HG03575 (cell line): ENCODE data around the gene ARRB1.

Experiments used
- ATAC-seq: cut with Tn5 transposase; IDR thresholded peaks from one replicate; pipeline ENCODE4 v1.9.1; 2021; ENCODE audit not compliant: unreplicated experiment, insufficient number of reproducible peaks, low FRiP score; ENCODE audit errors: extremely low read depth

The ARRB1 gene

DNA sequence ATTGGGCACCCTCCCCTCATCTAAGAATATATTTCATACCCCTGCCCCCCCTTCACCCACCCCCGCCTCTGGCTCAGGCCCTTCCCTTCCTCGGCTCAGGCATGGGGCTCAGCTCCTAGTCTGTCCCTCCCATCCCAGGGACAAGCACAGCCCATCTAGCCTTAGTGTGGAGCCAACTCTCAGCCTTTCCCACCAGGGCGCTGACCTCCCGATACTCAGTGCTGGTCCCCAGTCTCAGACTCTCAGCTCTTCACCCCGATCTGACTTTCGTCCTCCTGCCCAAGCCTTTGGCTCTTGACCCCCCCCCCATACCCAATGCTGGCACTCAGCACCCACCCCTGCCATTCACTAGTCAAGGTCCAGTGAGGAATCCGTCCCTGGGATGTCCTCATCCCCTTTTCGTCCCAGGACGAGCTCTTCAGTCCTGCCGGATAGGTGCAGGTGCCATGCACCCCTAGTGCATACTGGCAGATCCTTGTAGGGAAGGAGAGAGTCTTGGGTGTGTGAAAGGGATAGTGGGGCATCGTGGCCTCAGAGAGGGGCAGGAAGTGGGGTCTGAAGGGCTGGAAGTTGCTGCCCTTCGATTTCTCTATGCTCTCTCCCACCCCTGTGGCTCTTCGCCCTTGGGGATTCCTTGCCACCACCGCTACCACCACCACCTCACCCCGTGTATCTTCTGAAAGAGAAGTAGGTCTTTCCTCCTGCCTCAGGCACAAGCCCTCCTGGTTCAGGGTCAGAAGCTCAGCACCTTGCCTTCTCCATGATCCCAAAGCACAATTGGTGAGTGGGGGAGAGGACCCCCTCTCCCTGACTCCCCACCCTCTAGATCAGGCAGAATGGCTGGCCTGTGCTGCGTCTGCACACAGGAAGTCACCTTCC, 108.5 kb downstream of the ARRB1 start:
- no peak for ATAC-seq

DNA sequence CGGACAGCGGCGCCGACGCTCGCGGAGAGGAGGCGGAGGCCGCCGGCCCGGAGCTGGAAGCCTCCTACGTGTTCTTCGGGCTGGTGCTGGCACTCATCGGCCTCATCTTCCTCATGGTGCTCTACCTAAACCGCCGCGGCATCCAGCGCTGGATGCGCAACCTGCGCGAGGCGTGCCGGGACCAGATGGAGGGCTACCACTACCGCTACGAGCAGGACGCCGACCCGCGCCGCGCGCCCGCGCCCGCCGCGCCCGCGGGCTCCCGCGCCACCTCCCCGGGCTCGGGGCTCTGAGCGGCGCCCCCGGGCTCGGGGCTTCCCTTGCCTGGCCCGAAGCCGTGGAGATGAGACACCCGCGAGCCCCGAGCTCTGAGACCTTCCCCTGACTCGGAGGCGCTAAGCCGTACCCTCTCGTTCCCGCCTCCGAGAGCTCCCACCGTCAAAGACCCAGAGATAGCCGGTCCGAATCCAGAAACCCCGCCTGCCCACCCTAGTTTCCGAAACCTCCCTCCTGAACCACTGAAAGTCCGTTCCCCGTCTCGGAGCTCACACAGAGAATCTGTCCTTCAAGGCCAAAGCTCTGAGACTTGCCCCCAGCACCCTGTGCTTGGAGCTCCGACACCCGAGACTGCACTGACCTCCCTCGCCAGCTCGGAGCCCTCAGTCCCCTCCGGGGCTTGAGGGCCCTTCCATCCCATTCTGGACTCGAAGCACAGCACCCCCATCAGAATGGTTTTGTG, 109.4 kb downstream of the ARRB1 start:
- ATAC-seq: no peak

DNA sequence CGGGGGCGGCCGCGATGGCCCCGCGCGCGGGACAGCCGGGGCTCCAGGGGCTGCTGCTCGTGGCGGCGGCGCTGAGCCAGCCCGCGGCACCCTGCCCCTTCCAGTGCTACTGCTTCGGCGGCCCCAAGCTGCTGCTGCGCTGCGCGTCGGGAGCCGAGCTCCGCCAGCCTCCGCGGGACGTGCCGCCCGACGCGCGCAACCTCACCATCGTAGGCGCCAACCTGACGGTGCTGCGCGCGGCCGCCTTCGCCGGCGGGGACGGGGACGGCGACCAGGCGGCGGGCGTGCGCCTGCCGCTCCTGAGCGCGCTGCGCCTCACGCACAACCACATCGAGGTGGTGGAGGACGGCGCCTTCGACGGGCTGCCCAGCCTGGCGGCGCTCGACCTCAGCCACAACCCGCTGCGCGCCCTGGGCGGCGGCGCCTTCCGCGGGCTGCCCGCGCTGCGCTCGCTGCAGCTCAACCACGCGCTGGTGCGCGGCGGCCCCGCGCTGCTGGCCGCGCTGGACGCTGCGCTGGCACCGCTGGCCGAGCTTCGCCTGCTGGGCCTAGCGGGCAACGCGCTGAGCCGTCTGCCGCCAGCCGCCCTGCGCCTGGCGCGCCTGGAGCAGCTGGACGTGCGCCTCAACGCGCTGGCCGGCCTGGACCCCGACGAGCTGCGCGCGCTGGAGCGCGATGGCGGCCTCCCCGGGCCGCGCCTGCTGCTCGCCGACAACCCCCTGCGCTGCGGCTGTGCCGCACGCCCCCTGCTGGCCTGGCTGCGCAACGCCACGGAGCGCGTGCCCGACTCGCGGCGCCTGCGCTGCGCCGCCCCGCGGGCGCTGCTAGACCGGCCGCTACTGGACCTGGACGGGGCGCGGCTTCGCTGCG, 110.2 kb downstream of the ARRB1 start:
- no peak for ATAC-seq

DNA sequence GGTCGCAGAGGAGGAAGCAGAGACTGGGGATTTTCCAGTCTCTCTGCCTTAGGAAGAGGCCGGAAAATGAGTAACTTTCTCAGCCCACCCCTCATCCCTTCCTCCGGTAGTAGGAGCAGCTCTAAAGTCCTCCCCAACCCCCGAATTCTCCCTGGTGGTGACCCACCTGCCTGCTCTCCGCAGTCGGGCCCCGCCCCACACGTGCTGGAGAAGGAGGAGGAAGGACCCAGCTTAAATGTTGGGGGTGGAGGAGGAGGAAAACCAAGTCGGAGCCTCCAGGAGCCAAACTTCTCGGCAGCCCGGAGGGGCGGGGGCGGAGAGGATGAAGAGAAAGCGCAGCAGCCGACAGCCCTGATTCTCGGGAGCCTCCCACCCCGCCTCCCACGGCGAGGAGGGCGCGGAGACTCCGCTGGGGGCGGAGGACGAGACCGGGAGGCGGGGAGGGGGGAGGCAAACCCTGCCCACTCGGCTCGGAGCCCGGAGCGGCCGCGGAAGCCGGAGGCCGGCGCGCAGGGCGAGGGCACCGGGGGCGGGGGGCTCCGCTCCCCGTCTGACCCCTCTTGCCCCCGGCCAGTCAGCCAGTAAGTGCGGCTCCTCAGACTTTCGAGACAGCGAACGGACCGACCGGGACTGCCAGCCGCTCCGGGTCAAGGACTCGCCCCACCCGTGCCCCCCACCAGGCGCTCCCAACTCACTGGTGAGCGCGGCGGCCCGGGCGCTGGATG, 111.0 kb downstream of the ARRB1 start, which contains the start of gene TPBGL:
TPBGL (plus strand) TSS at position 464 of the 725 bp plus-strand sequence. CDS start 276 bp downstream, outside the sequence.
- ATAC-seq: no peak

DNA sequence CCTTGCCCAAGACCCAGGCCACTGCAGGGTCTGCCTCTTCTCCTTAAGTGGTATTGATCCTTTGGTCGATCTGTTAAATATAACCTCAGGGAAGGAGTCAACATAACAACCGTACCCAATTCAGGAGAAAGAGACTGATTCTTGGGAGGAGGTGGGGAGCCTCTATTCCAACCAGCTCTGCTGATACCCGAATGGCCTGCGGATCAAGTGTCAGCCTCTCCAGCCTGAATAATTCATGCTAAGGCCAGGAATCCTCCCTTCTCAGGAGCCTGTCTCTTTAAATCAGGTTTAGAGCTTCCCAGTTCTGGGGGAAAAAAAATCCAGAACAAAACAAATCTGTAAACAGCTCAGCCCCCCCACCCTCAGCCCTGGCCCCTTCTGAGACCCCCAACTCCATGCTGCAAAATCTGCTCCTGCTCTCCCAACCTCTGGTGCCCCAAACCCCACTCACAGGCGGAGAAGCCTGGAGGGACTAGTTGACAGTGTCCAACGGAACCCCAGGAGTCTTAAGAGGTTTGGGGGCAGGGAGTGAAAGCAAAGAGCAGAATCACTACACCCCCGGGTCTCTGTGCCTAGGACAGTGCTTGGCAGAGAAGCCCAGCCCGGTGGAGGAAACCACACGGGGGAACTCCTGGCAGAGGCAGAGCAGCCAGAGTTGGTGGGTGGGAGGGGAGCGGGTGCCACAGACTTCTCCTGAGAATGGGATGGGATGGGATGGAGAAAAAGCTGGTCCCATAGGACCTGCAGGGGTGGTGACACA, 111.8 kb downstream of the ARRB1 start:
- ATAC-seq: no peak

DNA sequence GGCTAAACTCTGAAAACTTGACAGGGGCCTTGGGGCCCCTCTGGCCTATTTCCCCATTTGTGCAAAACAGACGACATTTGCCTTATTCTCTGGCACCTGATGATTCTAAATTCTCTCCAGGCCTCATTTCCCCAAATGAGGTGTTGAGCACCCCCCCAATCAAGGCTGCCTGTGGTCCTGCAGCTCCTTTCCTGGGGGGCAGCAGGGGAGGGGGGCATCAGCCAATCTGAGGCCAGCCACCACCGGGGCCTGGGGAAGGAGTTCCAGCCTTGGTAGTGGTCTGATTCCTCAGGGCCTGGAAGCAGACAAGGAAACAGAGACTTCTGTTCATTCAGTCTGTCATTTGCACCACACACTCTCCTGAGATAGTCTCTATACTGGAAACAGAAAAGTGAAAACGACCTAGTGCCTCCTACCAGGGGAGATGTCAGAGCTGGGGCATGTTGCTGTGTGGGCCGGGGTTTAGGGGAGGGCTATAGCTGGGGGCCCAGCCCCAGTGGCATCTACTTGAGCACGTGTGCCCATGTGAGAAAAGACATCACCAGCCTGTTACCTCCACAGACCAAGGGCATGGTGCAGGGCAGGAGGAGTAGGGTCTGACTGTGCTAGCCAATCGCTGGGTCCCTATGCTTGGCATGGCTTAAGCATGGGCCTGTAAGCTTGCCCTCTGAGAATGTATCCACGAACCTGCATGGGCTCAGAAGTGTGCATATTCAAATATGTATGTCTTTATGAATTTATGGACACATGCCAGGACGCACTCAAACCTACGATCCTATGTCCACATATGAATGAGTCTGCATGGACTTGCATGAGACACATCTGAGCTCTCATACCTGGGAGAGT, 112.6 kb downstream of the ARRB1 start:
- no peak for ATAC-seq

DNA sequence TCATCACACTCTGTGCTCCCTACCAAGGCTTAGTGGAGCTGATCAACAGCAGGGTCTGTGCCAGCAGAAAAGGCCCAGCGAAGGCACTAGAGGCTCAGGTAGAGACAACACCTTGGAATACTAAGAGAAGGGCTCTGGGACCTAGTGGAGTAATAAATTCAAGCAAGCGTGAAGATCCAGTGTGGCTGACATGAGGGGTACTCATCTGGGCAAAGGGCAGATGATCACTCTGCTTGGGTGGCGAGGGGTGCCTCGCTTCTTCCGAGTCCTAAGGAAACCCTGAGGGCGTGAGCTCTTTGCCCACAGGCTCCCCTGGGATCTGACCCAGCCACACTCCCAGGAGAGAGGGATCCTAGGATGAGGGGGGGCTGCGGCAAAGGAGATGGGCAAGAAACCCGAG, 114.4 kb downstream of the ARRB1 start:
- ATAC-seq: no peak

DNA sequence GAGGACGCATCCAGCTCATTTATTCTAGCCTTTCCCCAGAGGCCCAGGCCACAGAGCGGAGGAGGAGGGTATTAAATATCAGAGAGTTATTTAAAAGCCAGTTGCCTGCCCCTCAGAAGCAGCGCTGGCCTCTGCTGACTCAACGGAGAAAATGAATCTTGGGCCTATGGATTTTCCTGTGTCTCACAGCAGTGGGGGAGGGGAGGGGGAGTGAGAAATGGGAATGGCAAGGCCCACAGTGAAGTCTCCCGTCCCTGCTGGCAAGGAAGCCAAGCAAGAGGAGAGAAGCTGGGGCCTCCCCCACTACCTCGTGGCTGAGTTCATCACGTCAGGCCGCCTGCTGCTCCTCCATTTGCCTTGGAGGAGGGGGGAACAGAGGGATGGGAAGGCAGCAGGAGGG, 115.4 kb downstream of the ARRB1 start:
- no peak for ATAC-seq

DNA sequence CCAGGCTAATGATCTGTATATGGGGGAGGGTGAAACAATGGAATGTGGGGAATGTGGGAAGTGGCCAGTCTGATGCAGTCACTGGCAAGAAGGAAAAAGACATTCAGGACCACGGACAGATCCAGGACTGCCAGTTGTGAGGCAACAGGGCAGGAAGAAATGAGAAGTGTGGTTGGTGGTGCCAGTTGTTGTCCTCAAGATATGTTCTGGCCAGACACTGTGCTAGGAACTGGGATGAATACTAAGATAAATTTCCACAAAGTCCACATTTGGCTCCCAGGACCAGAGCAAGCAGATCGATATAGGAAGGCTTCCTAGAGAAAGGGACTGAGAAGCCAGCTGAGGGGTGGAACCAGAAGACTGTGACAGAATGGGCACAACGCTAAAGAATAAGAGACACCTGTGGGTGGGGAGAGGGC, 117.7 kb downstream of the ARRB1 start:
- ATAC-seq: no peak

DNA sequence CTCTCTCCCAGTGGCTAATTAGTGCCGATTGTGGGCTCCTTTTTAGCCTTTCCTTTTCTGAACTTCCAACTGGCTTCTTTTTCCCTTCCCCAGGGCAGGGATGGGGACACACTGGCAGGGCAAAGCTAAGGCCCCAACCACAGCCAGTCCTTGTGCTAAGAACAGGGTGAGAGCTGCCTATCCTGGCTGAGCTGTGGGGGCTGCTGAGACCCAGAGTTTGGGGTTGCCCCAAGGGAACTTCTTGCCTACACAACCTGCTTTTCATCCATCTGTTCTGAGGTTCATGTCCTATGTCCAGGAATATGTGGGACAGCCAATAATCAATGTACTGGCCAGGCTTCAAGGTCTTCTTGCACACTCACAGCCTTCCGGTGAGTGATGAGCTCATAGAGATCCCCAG, 120.8 kb downstream of the ARRB1 start:
- ATAC-seq: no peak

DNA sequence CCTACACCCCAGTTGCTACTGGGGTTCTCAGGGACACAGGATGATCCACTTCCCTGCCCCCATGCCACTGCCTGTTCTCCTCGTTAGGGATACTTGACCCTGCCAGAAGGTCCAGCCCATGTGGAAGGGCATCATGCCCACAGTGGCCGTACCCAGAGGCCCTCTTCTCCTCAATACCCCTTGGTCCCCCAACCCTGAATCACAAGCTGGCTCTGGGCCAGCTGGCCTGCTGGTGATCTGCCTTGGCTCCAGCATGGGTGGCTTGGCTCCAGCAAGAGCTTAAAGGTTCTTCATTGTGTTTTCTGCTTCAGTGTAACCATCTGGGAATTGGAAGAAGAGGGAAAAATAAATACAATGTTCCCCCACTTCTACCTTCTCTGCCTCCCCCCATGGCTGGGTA, 122.0 kb downstream of the ARRB1 start:
- no peak for ATAC-seq

DNA sequence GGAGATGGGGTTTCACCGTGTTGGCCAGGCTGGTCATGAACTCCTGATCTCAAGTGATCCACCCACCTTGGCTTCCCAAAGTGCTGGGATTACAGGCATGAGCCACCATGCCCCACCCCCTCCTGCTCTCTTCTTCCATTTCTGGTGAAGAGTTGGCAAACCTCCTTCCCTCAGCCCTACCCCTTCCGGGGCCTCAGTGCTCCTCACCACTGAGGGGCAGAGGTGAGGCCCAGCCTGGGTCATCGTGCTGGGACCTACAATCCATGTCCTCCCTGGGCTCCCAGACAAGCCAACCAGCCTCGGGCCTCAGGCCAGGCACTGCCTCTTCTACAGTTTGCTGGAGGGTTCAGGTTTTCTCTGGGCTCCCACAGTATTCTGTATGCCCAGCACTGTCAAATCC, 125.7 kb downstream of the ARRB1 start:
- ATAC-seq: no peak

DNA sequence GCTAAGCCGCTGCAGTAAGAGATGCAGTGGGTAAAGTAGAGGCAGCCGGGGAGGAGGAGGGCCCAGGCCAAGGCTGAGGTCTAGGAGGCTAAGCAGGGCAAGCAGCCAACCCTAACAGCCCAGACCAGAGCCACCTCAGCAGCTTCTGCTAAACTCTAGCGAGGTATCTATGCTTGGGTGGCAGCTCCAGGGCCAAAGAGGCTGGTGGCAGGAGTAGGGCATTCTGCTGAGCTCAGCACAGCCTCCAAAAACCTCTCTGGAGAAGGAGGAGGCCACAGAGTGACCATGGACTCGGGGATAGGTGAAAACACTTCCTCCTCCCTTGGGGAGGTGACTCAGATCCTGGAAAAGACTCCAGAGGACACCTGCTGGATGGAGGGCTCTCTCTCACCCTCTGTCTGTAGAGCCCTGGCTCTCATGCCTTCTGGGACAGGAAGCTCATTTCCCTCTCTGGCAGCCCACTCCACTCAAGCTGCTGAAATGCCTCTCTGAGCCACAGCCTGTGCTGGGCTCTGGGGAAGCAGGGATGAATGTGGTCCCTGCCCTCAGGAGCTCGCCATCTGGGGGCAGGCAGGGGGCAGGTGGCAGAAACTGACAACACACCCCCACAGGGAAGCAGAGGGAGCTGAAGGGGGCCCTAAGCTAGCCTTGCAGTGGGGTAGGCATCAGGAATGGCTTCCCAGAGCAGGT, 127.4 kb downstream of the ARRB1 start:
- no peak for ATAC-seq

DNA sequence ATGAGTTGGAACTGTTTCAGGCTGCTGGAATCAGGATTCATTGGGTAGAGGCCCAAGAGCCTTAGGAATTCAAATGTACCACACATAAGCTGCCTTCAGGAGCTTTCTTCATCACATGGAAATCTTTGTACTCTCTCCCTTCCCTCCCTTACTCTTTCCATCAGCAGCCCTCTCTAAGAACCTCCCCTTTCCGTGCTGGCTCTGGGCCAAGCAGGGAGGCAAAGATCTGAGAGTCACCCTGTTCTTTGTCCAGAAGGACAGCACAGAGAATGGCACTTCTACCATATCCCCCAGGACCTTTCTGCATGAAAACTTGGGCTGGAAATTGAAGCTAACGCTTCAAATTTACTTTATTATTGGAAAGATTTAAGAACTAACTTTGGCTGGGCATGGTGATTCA, 131.6 kb downstream of the ARRB1 start:
- ATAC-seq: no peak

DNA sequence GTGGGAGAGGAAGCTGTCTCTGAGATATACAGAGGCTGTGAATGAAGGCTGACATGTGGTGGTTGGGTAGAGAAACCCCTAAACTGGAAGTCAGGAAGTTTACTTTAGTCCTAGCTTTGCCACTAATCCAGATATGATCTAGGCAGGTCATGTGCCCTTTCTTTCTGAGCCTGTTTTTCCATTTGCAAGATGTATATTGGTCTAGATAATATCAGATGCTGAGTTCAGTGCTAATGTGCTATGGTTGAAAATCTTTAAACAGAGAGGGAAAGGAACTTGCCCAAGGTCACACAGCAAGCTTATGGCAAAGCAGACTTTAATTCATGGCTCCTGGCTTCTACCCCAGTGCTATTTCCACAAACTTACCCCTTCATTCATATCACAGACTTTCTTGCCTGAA, 136.6 kb downstream of the ARRB1 start:
- no peak for ATAC-seq

DNA sequence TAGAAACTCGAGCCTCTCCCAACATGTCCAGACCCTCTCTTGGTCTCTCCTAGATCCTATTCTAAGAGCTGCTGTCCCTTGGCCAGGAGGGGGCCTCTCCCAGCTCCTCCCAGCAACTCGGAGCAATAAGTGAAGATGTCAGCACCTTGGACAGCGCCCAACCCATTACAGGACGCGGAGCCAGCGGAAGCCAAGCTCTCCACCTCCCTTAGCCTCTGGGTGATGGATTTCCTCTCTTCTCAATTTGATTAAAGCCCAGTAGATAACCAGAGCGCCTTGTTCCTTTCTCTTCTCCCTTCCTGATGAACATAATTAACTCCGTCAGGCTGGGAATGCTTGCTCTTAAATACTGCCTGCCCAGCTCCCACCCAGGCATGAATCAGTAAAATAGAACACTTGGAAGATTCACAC, 137.0 kb downstream of the ARRB1 start:
- no peak for ATAC-seq
